GM12892 (cell line): ENCODE measurements around the gene AMH.

Experiments
- POLR2A ChIP-seq: IDR thresholded peaks from 2 replicates; pipeline ENCODE4 v1.6.1; 2011; ENCODE audit warnings: low read depth, low read length, control low read depth
- POLR2AphosphoS5 ChIP-seq: IDR thresholded peaks from 2 replicates; pipeline ENCODE4 v1.6.1; 2011; ENCODE audit warnings: low read depth, low read length, control low read depth

DNA sequence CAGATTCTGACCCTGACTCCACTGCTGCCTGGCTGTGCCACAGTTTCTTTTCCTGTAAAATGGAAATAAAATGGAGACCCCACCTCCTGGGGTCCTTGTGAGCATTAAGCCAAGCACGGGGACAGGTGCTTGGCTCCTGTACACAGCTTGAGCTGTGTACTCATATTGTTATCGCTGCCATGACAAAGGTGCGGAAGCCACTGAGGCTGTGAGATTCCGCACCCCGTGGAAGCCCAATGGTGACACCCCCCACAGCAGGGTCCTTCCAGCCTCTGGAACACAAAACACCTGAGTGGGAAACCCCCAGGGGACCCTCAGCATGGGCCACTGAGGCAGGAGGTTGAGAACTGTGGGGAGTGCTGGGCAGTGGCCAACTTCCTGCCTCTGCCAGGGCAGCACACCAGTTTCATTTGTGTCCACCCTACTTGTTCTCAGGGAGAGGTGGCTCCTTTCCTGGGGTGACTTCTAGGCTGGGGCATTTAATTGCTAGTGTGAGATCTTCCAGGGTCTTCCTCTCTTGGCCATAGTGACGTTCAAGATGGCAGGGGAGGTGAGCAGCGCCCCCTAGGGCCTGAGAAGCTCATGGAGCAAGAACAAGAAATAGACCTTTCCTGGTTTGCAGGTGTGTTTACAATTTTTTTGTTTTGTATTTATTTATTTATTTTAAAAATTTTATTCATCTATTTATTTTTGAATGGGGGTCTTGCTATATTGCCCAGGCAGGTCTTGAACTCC, 12.5 kb downstream of the AMH start:
- TF ChIP-seq POLR2A (no peak), POLR2AphosphoS5 (no peak)
